ENCODE data around the gene GSS. TPM values are rescaled to one million over a fixed set of nuclear protein-coding genes. Genes with fewer than 3 reads are reported as not detected.

GSS gene
- total RNA-seq, 4 donors from 2014 or later: 61.3 to 75.2 (median 64.5) TPM

- peaks cover 6 to 91% (median 40%) of the 10 kb centered on the region in 3 donors for H3K36me3 ChIP-seq
Measured at GRCh38 chr20:34925981-34926380, 29.6 kb downstream of the GSS start.

GRCh38 chr20:34925341-34925740 is 30.3 kb downstream of the GSS start:
- H3K9me3 ChIP-seq: no peaks in the 10 kb centered on the region
- TF ChIP-seq CTCF (IDR thresholded peaks at IDR 0.05) (no peak), POLR2A (IDR thresholded peaks at IDR 0.05) (no peak)
- DNase-seq: no peak
- peaks cover 6 to 91% (median 43%) of the 10 kb centered on the region in 3 donors for H3K36me3 ChIP-seq
- no peak overlapping the region for H3K27ac ChIP-seq
- peaks cover 0 to 25% (median 14%) of the 10 kb centered on the region in 3 donors for H3K4me1 ChIP-seq
- no peaks in the 10 kb centered on the region for H3K27me3 ChIP-seq
- no peak overlapping the region for H3K4me3 ChIP-seq
- intact Hi-C loops (cut with DNase I): no loop called here
- 94 to 95% methylated on average over 2 to 3 of the region's 3 CpGs for WGBS, 2 donors

More at GRCh38 chr20:34925981-34926380, 29.6 kb downstream of the GSS start:
- Histone ChIP-seq H3K27ac (no peak overlapping the region), H3K4me3 (no peak overlapping the region), H3K27me3 (no peaks in the 10 kb centered on the region), H3K9me3 (no peaks in the 10 kb centered on the region), H3K4me1 (peaks cover 0 to 25% (median 14%) of the 10 kb centered on the region in 3 donors)
- 100% methylated on average over 1 of the region's 1 CpG; no CpG with 5 or more reads in 1 of the 2 donors for WGBS, 2 donors
- no peak for DNase-seq
- intact Hi-C loops (cut with DNase I): no loop called here
- TF ChIP-seq POLR2A (IDR thresholded peaks at IDR 0.05) (no peak), CTCF (IDR thresholded peaks at IDR 0.05) (no peak)

GRCh38 chr20:34923414-34923813 is 32.2 kb downstream of the GSS start:
- no peak overlapping the region for H3K4me3 ChIP-seq
- H3K4me1 ChIP-seq: peaks cover 0 to 25% (median 14%) of the 10 kb centered on the region in 3 donors
- peak overlapping the region in 3 of 4 donors; percentile 53 to 76 (median 68) for H3K27ac ChIP-seq
- TF ChIP-seq CTCF (IDR thresholded peaks at IDR 0.05) (no peak), POLR2A (IDR thresholded peaks at IDR 0.05) (no peak)
- WGBS, 2 donors: 94 to 100% methylated on average over 1 to 2 of the region's 2 CpGs
- H3K9me3 ChIP-seq: no peaks in the 10 kb centered on the region
- intact Hi-C loops (cut with DNase I): no loop called here
- H3K36me3 ChIP-seq: peaks cover 0 to 87% (median 31%) of the 10 kb centered on the region in 3 donors
- H3K27me3 ChIP-seq: no peaks in the 10 kb centered on the region
- no peak for DNase-seq

- Histone ChIP-seq H3K9me3 (no peaks in the 10 kb centered on the region), H3K4me3 (no peak overlapping the region), H3K27ac (peak overlapping the region; percentile 41 to 76 (median 70)), H3K27me3 (no peaks in the 10 kb centered on the region), H3K4me1 (peaks cover 0 to 25% (median 14%) of the 10 kb centered on the region in 3 donors), H3K36me3 (peaks cover 0 to 87% (median 28%) of the 10 kb centered on the region in 3 donors)
- no peak for TF ChIP-seq CTCF (IDR thresholded peaks at IDR 0.05)
- no peak for TF ChIP-seq POLR2A (IDR thresholded peaks at IDR 0.05)
- no peak for DNase-seq
- intact Hi-C loops (cut with DNase I): no loop called here
- 71 to 76% methylated on average over 5 of the region's 5 CpGs for WGBS, 2 donors
Measured at GRCh38 chr20:34922654-34923381, 32.8 kb downstream of the GSS start.

GRCh38 chr20:34921436-34921835 is 34.2 kb downstream of the GSS start:
- H3K36me3 ChIP-seq: peaks cover 0 to 77% (median 24%) of the 10 kb centered on the region in 3 donors
- peak overlapping the region in 3 of 4 donors; percentile 17 to 71 (median 68) for H3K27ac ChIP-seq
- intact Hi-C loops (cut with DNase I): no loop called here
- no peak for DNase-seq
- H3K4me1 ChIP-seq: peaks cover 0 to 25% (median 14%) of the 10 kb centered on the region in 3 donors
- no peaks in the 10 kb centered on the region for H3K9me3 ChIP-seq
- no peaks in the 10 kb centered on the region for H3K27me3 ChIP-seq
- no peak overlapping the region for H3K4me3 ChIP-seq
- TF ChIP-seq POLR2A (IDR thresholded peaks at IDR 0.05): no peak
- TF ChIP-seq CTCF (IDR thresholded peaks at IDR 0.05): no peak
- WGBS, 2 donors: 21 to 48% methylated on average over 2 of the region's 3 CpGs

Data from esophagus squamous epithelium (tissue), 5 donors.